ENCODE measurements around the gene CDK5R1. TPM values are rescaled to one million over a fixed set of nuclear protein-coding genes. Genes with fewer than 3 reads are reported as not detected.

CDK5R1 gene
- total and polyA plus RNA-seq, 2 donors (not counting 1 experiment from before 2014, with no cell fraction given): 2.4 to 6.2 TPM

- peaks cover 2% of the 10 kb centered on the region for H3K4me1 Mint-ChIP-seq
- H2AFZ ChIP-seq (ENCODE audit: insufficient read depth, low read depth, low read length, poor library complexity, severe bottlenecking): no peak overlapping the region
- no peaks in the 10 kb centered on the region for H3K27me3 ChIP-seq (replicated peaks in 1 of 4; ENCODE audit: control extremely low read depth in 1 of 4, control insufficient read depth in 3 of 4, insufficient read depth in 4 of 4, low read length in 3 of 4)
- no peak overlapping the region for H3K4me3 ChIP-seq (ENCODE audit: control extremely low read depth in 1 of 5, extremely low read depth in 1 of 5, insufficient read depth in 1 of 5, low read depth in 2 of 5, low read length in 4 of 5)
- H3K27me3 Mint-ChIP-seq: no peaks in the 10 kb centered on the region
- no peaks in the 10 kb centered on the region for H3K9me3 ChIP-seq (ENCODE audit: control extremely low read depth in 1 of 3, control insufficient read depth in 2 of 3, insufficient read depth in 1 of 3, low read length in 2 of 3)
- peaks cover 21% of the 10 kb centered on the region for H4K20me1 ChIP-seq (ENCODE audit: control insufficient read depth, insufficient read depth, low read length, poor library complexity, severe bottlenecking)
- no peak overlapping the region for H3K4me2 ChIP-seq (replicated peaks; ENCODE audit: low read depth, low read length, poor library complexity, severe bottlenecking)
- CTCF ChIA-PET: interaction anchor here (1.2 to 1.5 kb wide), 2 partner anchors 9 to 304 kb away, joined by 3 to 5 read pairs; no protein-coding TSS in a partner anchor
- no peak overlapping the region for H3K27ac Mint-ChIP-seq
- POLR2A ChIA-PET: no interaction called here
- no peak overlapping the region for H3K9ac ChIP-seq (ENCODE audit: low read length)
- H3K27ac ChIP-seq (ENCODE audit: low read length in 2 of 2): no peak overlapping the region
- H3K4me3 Mint-ChIP-seq: no peak overlapping the region
- H3K9me3 Mint-ChIP-seq (ENCODE audit: insufficient read depth): no peaks in the 10 kb centered on the region
- intact Hi-C loops (cut with micrococcal nuclease): no loop called here
- no peaks in the 10 kb centered on the region for H3K4me1 ChIP-seq (ENCODE audit: control insufficient read depth in 2 of 2, insufficient read depth in 2 of 2, low read length in 2 of 2)
- TF ChIP-seq CTCF (IDR thresholded peaks at IDR 0.05) (no peak), EZH2 (IDR thresholded peaks at IDR 0.05; ENCODE audit: borderline replicate concordance, insufficient read depth, low read depth, low read length, poor library complexity, severe bottlenecking) (no peak)
- H3K79me2 ChIP-seq (ENCODE audit: control insufficient read depth, insufficient read depth, low read length): peaks cover 62% of the 10 kb centered on the region
- peaks cover 32 to 77% of the 10 kb centered on the region in 2 experiments for H3K36me3 ChIP-seq (replicated peaks in 1 of 2; ENCODE audit: control extremely low read depth in 1 of 2, control insufficient read depth in 1 of 2, extremely low read depth in 1 of 2, insufficient read depth in 2 of 2, low read length in 1 of 2)
- WGBS (ENCODE audit: insufficient coverage): no CpG with 5 or more reads among the region's 2 CpGs
- ATAC-seq (ENCODE audit: low read depth) (no peak), DNase-seq (no peak)
Measured at GRCh38 chr17:32453370-32453769, 33.4 kb upstream of the CDK5R1 start.

GRCh38 chr17:32458371-32458770 lies 28.4 kb upstream of the CDK5R1 start:
- intact Hi-C loops (cut with micrococcal nuclease): no loop called here
- TF ChIP-seq CTCF (IDR thresholded peaks at IDR 0.05) (no peak), EZH2 (IDR thresholded peaks at IDR 0.05; ENCODE audit: borderline replicate concordance, insufficient read depth, low read depth, low read length, poor library complexity, severe bottlenecking) (no peak)
- ChIA-PET POLR2A (no interaction called here), CTCF (no interaction called here)
- no peak overlapping the region for H3K27ac ChIP-seq (ENCODE audit: low read length in 2 of 2)
- peaks cover 26% of the 10 kb centered on the region for H4K20me1 ChIP-seq (ENCODE audit: control insufficient read depth, insufficient read depth, low read length, poor library complexity, severe bottlenecking)
- ATAC-seq (ENCODE audit: low read depth): no peak
- H3K27me3 ChIP-seq (replicated peaks in 1 of 4; ENCODE audit: control extremely low read depth in 1 of 4, control insufficient read depth in 3 of 4, insufficient read depth in 4 of 4, low read length in 3 of 4): no peaks in the 10 kb centered on the region
- no peak overlapping the region for H3K4me3 Mint-ChIP-seq
- no peak for DNase-seq
- no peaks in the 10 kb centered on the region for H3K9me3 Mint-ChIP-seq (ENCODE audit: insufficient read depth)
- no peaks in the 10 kb centered on the region for H3K27me3 Mint-ChIP-seq
- no peaks in the 10 kb centered on the region for H3K9me3 ChIP-seq (ENCODE audit: control extremely low read depth in 1 of 3, control insufficient read depth in 2 of 3, insufficient read depth in 1 of 3, low read length in 2 of 3)
- no peak overlapping the region for H3K27ac Mint-ChIP-seq
- H2AFZ ChIP-seq (ENCODE audit: insufficient read depth, low read depth, low read length, poor library complexity, severe bottlenecking): no peak overlapping the region
- peaks cover 7% of the 10 kb centered on the region for H3K4me1 Mint-ChIP-seq
- no peak overlapping the region for H3K9ac ChIP-seq (ENCODE audit: low read length)
- peaks cover 25 to 65% of the 10 kb centered on the region in 2 experiments for H3K36me3 ChIP-seq (replicated peaks in 1 of 2; ENCODE audit: control extremely low read depth in 1 of 2, control insufficient read depth in 1 of 2, extremely low read depth in 1 of 2, insufficient read depth in 2 of 2, low read length in 1 of 2)
- H3K4me2 ChIP-seq (replicated peaks; ENCODE audit: low read depth, low read length, poor library complexity, severe bottlenecking): no peak overlapping the region
- peaks cover 0 to 3% of the 10 kb centered on the region in 2 donors for H3K4me1 ChIP-seq (ENCODE audit: control insufficient read depth in 2 of 2, insufficient read depth in 2 of 2, low read length in 2 of 2)
- H3K79me2 ChIP-seq (ENCODE audit: control insufficient read depth, insufficient read depth, low read length): peaks cover 37% of the 10 kb centered on the region
- H3K4me3 ChIP-seq (ENCODE audit: control extremely low read depth in 1 of 5, extremely low read depth in 1 of 5, insufficient read depth in 1 of 5, low read depth in 2 of 5, low read length in 4 of 5): no peak overlapping the region
